H9 (cell line): Measurements from ENCODE around the gene GNPAT. TPM values are rescaled to one million over a fixed set of nuclear protein-coding genes. Genes with fewer than 3 reads are reported as not detected.

Experiments
- DNase-seq: peaks from one replicate; pipeline ENCODE4 v3.0.0-alpha.2; 2017
- H2AFZ ChIP-seq: one replicate; pipeline ENCODE4 v1.6.1; 2013; ENCODE audit warnings: mild to moderate bottlenecking, low read length, control low read depth, moderate library complexity
- H2AK5ac ChIP-seq: 2 replicates; pipeline ENCODE4 v1.6.1; 2013; ENCODE audit warnings: low read length, control low read depth, mixed read lengths; ENCODE audit not compliant: insufficient read length
- H2BK120ac ChIP-seq: one replicate; pipeline ENCODE4 v1.6.1; 2013; ENCODE audit warnings: low read depth, mild to moderate bottlenecking, low read length, control low read depth, inconsistent platforms; ENCODE audit not compliant: poor library complexity, severe bottlenecking
- H2BK12ac ChIP-seq: 2 replicates; pipeline ENCODE4 v1.6.1; 2013; ENCODE audit warnings: low read length, control low read depth, mixed read lengths, low read depth; ENCODE audit not compliant: insufficient read length
- H2BK15ac ChIP-seq: 2 replicates; pipeline ENCODE4 v1.6.1; 2013; ENCODE audit warnings: low read depth, low read length, control low read depth
- H2BK20ac ChIP-seq: one replicate; pipeline ENCODE4 v1.6.1; 2013; ENCODE audit warnings: low read depth, mild to moderate bottlenecking, low read length, control low read depth, inconsistent platforms; ENCODE audit not compliant: poor library complexity, severe bottlenecking
- H2BK5ac ChIP-seq: 2 replicates; pipeline ENCODE4 v1.6.1; 2013; ENCODE audit warnings: low read length, control low read depth, mixed read lengths; ENCODE audit not compliant: insufficient read length
- H3K14ac ChIP-seq: 2 replicates; pipeline ENCODE4 v1.6.1; 2013; ENCODE audit warnings: low read length, control low read depth; ENCODE audit not compliant: insufficient read depth
- H3K18ac ChIP-seq: 2 replicates; pipeline ENCODE4 v1.6.1; 2013; ENCODE audit warnings: low read depth, mild to moderate bottlenecking, mixed read lengths, low read length, control low read depth; ENCODE audit not compliant: insufficient read length
- H3K23ac ChIP-seq: 2 replicates; pipeline ENCODE4 v1.6.1; 2013; ENCODE audit warnings: low read length, control low read depth, mixed read lengths, low read depth; ENCODE audit not compliant: insufficient read length
- H3K23me2 ChIP-seq: 2 replicates; pipeline ENCODE4 v1.6.1; 2013; ENCODE audit warnings: low read depth, mild to moderate bottlenecking, mixed read lengths, low read length, control low read depth; ENCODE audit not compliant: insufficient read length, poor library complexity, severe bottlenecking
- H3K27ac ChIP-seq: 2 replicates; pipeline ENCODE4 v1.5.1; 2013; ENCODE audit warnings: low read length, control low read depth, mixed read lengths, low read depth; ENCODE audit not compliant: insufficient read length
- H3K27me3 ChIP-seq: 2 replicates; pipeline ENCODE4 v1.6.1; 2013; ENCODE audit warnings: low read length, control low read depth, inconsistent platforms; ENCODE audit not compliant: insufficient read depth
- H3K4ac ChIP-seq: 2 replicates; pipeline ENCODE4 v1.6.1; 2013; ENCODE audit warnings: low read depth, mild to moderate bottlenecking, control low read depth, inconsistent platforms, low read length, moderate library complexity
- H3K4me1 ChIP-seq: 2 replicates; pipeline ENCODE4 v1.6.1; 2013; ENCODE audit warnings: low read length, control low read depth, inconsistent platforms; ENCODE audit not compliant: insufficient read depth
- H3K4me2 ChIP-seq: 2 replicates; pipeline ENCODE4 v1.6.1; 2013; ENCODE audit warnings: low read length, control low read depth, mixed read lengths; ENCODE audit not compliant: insufficient read length, insufficient read depth
- H3K56ac ChIP-seq: 2 replicates; pipeline ENCODE4 v1.6.1; 2013; ENCODE audit warnings: low read depth, mild to moderate bottlenecking, mixed read lengths, low read length, control low read depth; ENCODE audit not compliant: insufficient read length
- H3K79me1 ChIP-seq: 2 replicates; pipeline ENCODE4 v1.6.1; 2013; ENCODE audit warnings: low read depth, mild to moderate bottlenecking, moderate library complexity, low read length, control low read depth, inconsistent platforms; ENCODE audit not compliant: insufficient read depth, poor library complexity, severe bottlenecking
- H3K79me2 ChIP-seq: 2 replicates; pipeline ENCODE4 v1.6.1; 2013; ENCODE audit warnings: low read length, control low read depth, inconsistent platforms; ENCODE audit not compliant: insufficient read depth
- H3K9ac ChIP-seq: 2 replicates; pipeline ENCODE4 v1.6.1; 2013; ENCODE audit warnings: low read length, control low read depth, mixed read lengths; ENCODE audit not compliant: insufficient read length; ENCODE audit errors: extremely low read depth
- H3K9me3 ChIP-seq: one replicate; pipeline ENCODE4 v1.6.1; 2013; ENCODE audit warnings: low read depth, low read length, inconsistent platforms; ENCODE audit not compliant: control insufficient read depth
- H3T11ph ChIP-seq: one replicate; pipeline ENCODE4 v1.6.1; 2013; ENCODE audit warnings: mild to moderate bottlenecking, low read length, control low read depth, inconsistent platforms
- H4K20me1 ChIP-seq: one replicate; pipeline ENCODE4 v1.6.1; 2013; ENCODE audit not compliant: control insufficient read depth, insufficient read length, insufficient read depth
- H4K5ac ChIP-seq: 2 replicates; pipeline ENCODE4 v1.6.1; 2013; ENCODE audit warnings: low read depth, mild to moderate bottlenecking, mixed read lengths, low read length, control low read depth; ENCODE audit not compliant: insufficient read length
- H4K8ac ChIP-seq: replicated peaks from 2 replicates; pipeline ENCODE4 v1.6.1; 2013; ENCODE audit warnings: low read length, control low read depth, mixed read lengths, low read depth; ENCODE audit not compliant: insufficient read length
- H4K91ac ChIP-seq: 2 replicates; pipeline ENCODE4 v1.6.1; 2013; ENCODE audit warnings: low read depth, mild to moderate bottlenecking, moderate library complexity, mixed read lengths, low read length, control low read depth; ENCODE audit not compliant: insufficient read length
- H3K27ac Mint-ChIP-seq, 3 experiments: 2 replicates in 2 of 3; 3 replicates in 1 of 3; pipeline ENCODE4 v1.8.0; 2020 to 2021; ENCODE audit warnings: mixed read lengths in 3 of 3, mild to moderate bottlenecking in 1 of 3, moderate library complexity in 1 of 3
- H3K27me3 Mint-ChIP-seq: 2 replicates; pipeline ENCODE4 v1.8.0; 2021; ENCODE audit warnings: low read depth, mild to moderate bottlenecking, moderate library complexity, mixed read lengths
- H3K36me3 Mint-ChIP-seq, 3 experiments: 2 replicates in 2 of 3; 3 replicates in 1 of 3; pipeline ENCODE4 v1.8.0; 2020 to 2021; ENCODE audit warnings: low read depth in 3 of 3, mixed read lengths in 3 of 3; ENCODE audit not compliant: insufficient read depth in 1 of 3
- H3K4me1 Mint-ChIP-seq, 2 experiments: 2 replicates each; pipeline ENCODE4 v1.8.0; 2020; ENCODE audit warnings: mixed read lengths in 2 of 2
- H3K4me3 Mint-ChIP-seq, 2 experiments: 2 replicates in 1 of 2; 3 replicates in 1 of 2; pipeline ENCODE4 v1.8.0; 2020 to 2021; ENCODE audit warnings: mild to moderate bottlenecking in 2 of 2, mixed read lengths in 2 of 2, moderate library complexity in 1 of 2
- H3K9me3 Mint-ChIP-seq, 2 experiments: 2 replicates in 1 of 2; 3 replicates in 1 of 2; pipeline ENCODE4 v1.8.0; 2020; ENCODE audit warnings: mild to moderate bottlenecking in 2 of 2, mixed read lengths in 2 of 2, moderate library complexity in 1 of 2
- WGBS: extraction: QIAGEN DNeasy Blood & Tissue Kit; methylation state at CpG from one replicate; pipeline ENCODE4 v1.1.7; 2013; ENCODE audit warnings: missing lambda C conversion rate, low lambda C conversion rate, mixed read lengths; ENCODE audit not compliant: insufficient read length; ENCODE audit errors: extremely low coverage; 5-methylcytosine and 5-hydroxymethylcytosine counted together
- total RNA-seq: library from RNA; stranded (reverse); gene quantifications from 2 replicates; pipeline ENCODE4 v1.2.1, GENCODE V29; 2021
- TF ChIP-seq, protein P1 (sequence below): fragments of 200-600 bp; sonication (generic); conservative IDR thresholded peaks from 3 replicates; pipeline ENCODE4 v1.8.0; 2021; ENCODE audit warnings: antibody characterized with exemption, mild to moderate bottlenecking

The GNPAT gene
- total RNA-seq, 1 experiment from 2014 or later: 38.1 TPM

DNA sequence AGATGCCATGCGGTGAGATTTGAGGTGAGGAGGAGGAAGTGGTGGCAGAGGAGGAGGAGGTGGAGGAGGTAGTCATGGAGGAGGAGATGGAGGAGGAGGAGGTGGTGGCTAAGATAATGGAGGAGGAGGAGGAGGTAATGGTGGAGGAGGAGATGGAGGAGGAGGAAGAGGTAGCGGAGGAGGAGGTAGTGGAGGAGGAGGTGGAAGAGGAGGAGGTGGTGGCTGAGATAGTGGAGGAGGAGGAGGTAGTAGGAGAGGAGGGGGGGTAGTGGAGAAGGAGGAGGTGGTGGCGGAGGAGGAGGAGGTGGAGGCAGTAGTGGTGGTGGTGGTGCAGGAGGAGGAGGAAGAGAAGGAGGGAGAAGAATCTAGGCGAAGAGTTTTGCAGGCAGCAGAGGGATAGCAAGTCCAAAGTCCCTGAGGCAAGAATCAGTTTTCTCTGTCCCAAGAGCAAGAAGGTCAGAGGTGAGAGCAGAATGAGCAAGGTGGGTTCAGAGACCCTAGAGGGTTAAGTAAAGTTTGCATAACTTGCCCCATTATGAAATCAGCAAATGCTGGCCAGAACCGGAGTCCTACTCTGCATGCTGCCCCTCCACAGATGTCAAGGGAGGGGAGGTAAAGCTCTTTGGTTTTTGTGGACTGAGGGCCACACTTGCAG, 38.9 kb upstream of the GNPAT start:
- no peak overlapping the region for H3K27ac ChIP-seq
- DNase-seq: no peak

More for the DNA sequence above, 38.9 kb upstream of the GNPAT start:
- 100% methylated on average over 2 of the region's 5 CpGs for WGBS
- TF ChIP-seq, protein P1, sequence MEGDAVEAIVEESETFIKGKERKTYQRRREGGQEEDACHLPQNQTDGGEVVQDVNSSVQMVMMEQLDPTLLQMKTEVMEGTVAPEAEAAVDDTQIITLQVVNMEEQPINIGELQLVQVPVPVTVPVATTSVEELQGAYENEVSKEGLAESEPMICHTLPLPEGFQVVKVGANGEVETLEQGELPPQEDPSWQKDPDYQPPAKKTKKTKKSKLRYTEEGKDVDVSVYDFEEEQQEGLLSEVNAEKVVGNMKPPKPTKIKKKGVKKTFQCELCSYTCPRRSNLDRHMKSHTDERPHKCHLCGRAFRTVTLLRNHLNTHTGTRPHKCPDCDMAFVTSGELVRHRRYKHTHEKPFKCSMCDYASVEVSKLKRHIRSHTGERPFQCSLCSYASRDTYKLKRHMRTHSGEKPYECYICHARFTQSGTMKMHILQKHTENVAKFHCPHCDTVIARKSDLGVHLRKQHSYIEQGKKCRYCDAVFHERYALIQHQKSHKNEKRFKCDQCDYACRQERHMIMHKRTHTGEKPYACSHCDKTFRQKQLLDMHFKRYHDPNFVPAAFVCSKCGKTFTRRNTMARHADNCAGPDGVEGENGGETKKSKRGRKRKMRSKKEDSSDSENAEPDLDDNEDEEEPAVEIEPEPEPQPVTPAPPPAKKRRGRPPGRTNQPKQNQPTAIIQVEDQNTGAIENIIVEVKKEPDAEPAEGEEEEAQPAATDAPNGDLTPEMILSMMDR: no peak
- H3K79me1 ChIP-seq: no peaks in the 10 kb centered on the region
- H3K79me2 ChIP-seq: no peaks in the 10 kb centered on the region
- no peak overlapping the region for H2AFZ ChIP-seq
- no peaks in the 10 kb centered on the region for H3K9me3 ChIP-seq
- H3K23me2 ChIP-seq: no peaks in the 10 kb centered on the region
- H2BK120ac ChIP-seq: no peak overlapping the region
- H3K18ac ChIP-seq: no peak overlapping the region
- H3K27ac Mint-ChIP-seq: no peak overlapping the region
- H3K23ac ChIP-seq: no peak overlapping the region
- H3T11ph ChIP-seq: no peak overlapping the region
- H2BK12ac ChIP-seq: no peak overlapping the region
- H3K9me3 Mint-ChIP-seq: no peaks in the 10 kb centered on the region
- no peaks in the 10 kb centered on the region for H3K4me1 Mint-ChIP-seq
- H3K27me3 Mint-ChIP-seq: peaks cover 98% of the 10 kb centered on the region
- peaks cover 12% of the 10 kb centered on the region; the same call in 1 of the 2 replicates for H3K27me3 ChIP-seq
- no peak overlapping the region for H2BK5ac ChIP-seq
- no peak overlapping the region for H3K56ac ChIP-seq
- no peak overlapping the region for H3K4ac ChIP-seq
- no peaks in the 10 kb centered on the region for H3K4me1 ChIP-seq
- no peaks in the 10 kb centered on the region for H3K36me3 Mint-ChIP-seq
- no peak overlapping the region for H4K91ac ChIP-seq
- no peak overlapping the region for H3K9ac ChIP-seq
- no peak overlapping the region for H3K4me3 Mint-ChIP-seq
- H4K20me1 ChIP-seq: no peaks in the 10 kb centered on the region
- no peak overlapping the region for H4K8ac ChIP-seq
- H2BK20ac ChIP-seq: no peak overlapping the region
- no peak overlapping the region for H3K14ac ChIP-seq
- no peak overlapping the region for H2AK5ac ChIP-seq
- no peak overlapping the region for H3K4me2 ChIP-seq
- no peak overlapping the region for H4K5ac ChIP-seq
- H2BK15ac ChIP-seq: no peak overlapping the region
